BJ (cell line): ENCODE data around the gene POU4F1. TPM values are rescaled to one million over a fixed set of nuclear protein-coding genes. Genes with fewer than 3 reads are reported as not detected.

ENCODE experiments used
- CTCF ChIA-PET: fragments of 350-600 bp; formaldehyde crosslinking; extraction: SDS; loops from one replicate; lab custom pipeline; 2021; ENCODE audit warnings: antibody characterized with exemption, inconsistent platforms; lab: Yijun Ruan, JAX
- POLR2A ChIA-PET: fragments of 300-600 bp; sonication (Branson Sonifier 250); formaldehyde crosslinking; extraction: SDS; loops from one replicate; lab custom pipeline; 2021; ENCODE audit warnings: antibody characterized with exemption; lab: Charles Lee
- DNase-seq: peaks from one replicate; pipeline ENCODE4 v3.0.0-alpha.2; 2011; ENCODE audit warnings: low read depth
- H3K27me3 ChIP-seq: 2 replicates; pipeline ENCODE4 v1.6.0; 2011; ENCODE audit warnings: low read length; ENCODE audit not compliant: control insufficient read depth, insufficient read depth
- H3K36me3 ChIP-seq: 2 replicates; pipeline ENCODE4 v1.5.1; 2011; ENCODE audit warnings: low read length; ENCODE audit not compliant: control insufficient read depth, insufficient read depth
- H3K4me3 ChIP-seq: 2 replicates; pipeline ENCODE4 v1.5.1; 2011; ENCODE audit warnings: low read depth, mild to moderate bottlenecking, control low read depth, low read length
- CTCF ChIP-seq: IDR thresholded peaks from 2 replicates; pipeline ENCODE4 v1.5.1; 2011; ENCODE audit warnings: low read depth, mild to moderate bottlenecking, control low read depth, inconsistent platforms, low read length, moderate library complexity; ENCODE audit not compliant: insufficient read depth
- polyA plus RNA-seq: library from polyadenylated mRNA; depleted of rRNA; stranded (reverse); fragments of >200 nt; gene quantifications from 2 replicates; pipeline ENCODE4 v1.2.3, GENCODE V29; 2011

POU4F1 gene
- polyA plus RNA-seq, 1 experiment = not detected

DNA sequence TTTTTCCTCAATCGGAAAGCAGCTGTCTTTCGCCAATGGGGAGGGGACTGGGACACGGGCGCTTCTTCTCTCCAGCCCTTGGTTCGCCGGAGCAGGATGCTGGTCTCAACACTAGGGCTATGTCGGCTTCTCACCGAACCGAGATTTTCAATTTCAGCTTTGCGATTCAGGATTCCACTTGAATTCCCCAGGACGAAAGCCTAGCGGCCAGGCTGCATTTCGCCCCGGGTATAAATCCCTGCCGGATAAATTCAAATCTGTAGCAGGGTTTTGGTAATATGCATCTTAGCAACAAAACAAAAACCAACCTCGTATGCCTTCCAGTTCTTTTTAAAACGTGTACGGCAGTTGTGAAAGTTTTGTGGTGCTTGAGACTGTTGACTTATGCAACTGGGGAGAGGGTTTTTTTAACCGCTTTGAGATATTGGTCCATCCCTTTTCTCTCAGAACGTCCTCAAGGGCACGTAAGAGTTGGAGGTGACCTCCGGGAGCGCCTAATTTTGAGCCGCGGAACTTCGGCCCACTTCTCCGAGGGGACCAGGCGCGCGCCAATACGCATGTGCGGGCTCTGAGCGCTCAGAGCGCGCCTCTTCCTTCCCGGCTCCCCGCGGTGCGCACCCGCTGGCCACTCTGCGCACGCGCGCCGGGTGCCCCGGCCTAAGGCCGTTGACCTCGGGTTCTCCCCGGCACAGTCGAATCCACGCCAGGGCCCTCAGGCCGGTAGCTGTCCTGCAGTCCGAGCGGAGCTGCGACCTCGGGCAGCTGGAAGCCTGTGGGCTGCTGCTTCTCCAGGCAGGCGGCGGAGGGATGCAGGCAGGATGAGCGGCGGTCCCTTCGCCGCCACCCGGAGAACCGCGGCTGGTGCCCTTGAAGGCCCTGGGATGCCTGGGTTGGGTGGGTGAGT lies 7.6 kb downstream of the POU4F1 start:
- DNase-seq = no peak
- H3K36me3 ChIP-seq = no peaks in the 10 kb centered on the region
- peaks cover 62% of the 10 kb centered on the region for H3K27me3 ChIP-seq
- ChIA-PET POLR2A (no interaction called here), CTCF (interaction anchor here (0.6 kb wide), 1 partner anchor 420 kb away, joined by 3 read pairs; no protein-coding TSS in a partner anchor)
- H3K4me3 ChIP-seq = no peak overlapping the region
- no peak for TF ChIP-seq CTCF

DNA sequence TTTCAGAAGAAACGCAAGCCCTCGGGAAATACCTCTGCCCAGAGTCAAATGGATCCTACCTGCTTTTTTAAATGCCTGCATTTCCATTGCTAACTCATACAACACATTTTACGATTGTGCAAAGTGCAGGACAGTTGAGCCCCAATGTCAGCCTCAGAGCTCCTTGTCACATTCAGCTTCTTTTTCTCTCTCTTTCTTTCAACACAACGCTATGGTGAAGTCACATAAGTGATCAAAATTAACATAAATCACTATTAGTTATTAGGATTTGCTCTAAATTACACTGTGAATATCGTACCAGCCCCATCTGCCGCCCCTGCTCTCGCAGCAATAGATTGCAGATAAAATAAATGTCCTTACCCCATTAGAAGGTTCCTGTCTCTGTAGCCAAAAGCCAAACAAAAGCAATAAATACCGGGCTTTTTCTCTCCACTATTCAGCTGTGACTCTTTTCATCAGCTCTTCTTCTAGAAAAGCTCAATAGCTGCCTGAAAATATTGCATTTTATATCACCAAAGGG lies 8.8 kb downstream of the POU4F1 start:
- DNase-seq = no peak
- H3K27me3 ChIP-seq = peaks cover 55% of the 10 kb centered on the region
- no peak for TF ChIP-seq CTCF
- H3K4me3 ChIP-seq = no peak overlapping the region
- no peaks in the 10 kb centered on the region for H3K36me3 ChIP-seq
- CTCF ChIA-PET = interaction anchor here (0.8 kb wide), 1 partner anchor 384 kb away, joined by 3 read pairs; no protein-coding TSS in a partner anchor
- POLR2A ChIA-PET = interaction anchor here (0.6 kb wide), 1 partner anchor 184 kb away, joined by 4 read pairs; no protein-coding TSS in a partner anchor

DNA sequence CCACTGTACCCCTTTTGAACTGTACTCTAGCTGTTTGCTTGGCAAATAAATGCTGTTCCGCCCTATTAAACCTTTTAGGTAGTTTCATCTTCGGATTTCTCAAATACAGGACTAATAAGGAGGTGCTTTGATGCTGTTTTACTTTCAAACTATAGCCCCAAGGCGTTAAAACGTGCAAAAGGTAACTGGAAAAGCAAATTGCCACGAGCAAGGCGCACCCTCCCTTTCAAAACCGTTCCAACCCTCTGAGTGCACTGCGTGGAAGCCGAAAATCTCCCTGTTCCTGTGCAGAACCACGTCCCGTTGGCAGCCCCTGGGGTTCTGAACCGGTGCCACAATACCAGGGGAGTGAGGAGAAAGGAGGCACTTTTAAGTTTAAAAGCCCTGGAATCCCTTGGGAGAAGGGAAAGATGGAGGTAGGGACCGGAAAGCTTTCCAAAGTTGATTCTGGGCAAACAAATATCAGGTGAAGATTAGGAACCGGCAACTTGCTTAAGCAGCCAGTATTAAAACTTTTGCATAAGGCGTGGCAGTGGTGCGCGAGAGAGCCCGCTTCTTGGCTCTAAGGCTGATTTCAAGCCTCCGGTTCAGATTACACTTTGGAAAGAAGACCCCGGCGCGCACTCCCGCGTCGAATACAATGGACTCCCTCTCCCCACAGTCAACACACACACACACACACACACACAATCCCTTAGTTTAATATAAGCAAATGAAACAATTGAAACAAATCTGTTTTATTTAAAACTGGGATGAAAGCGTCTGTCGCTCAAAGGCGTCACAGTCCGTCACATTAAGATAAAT lies 9.5 kb downstream of the POU4F1 start:
- DNase-seq = no peak
- no peak for TF ChIP-seq CTCF
- ChIA-PET POLR2A (no interaction called here), CTCF (interaction anchor here (0.8 kb wide), 1 partner anchor 384 kb away, joined by 3 read pairs; no protein-coding TSS in a partner anchor)
- Histone ChIP-seq H3K27me3 (peaks cover 52% of the 10 kb centered on the region), H3K4me3 (no peak overlapping the region), H3K36me3 (no peaks in the 10 kb centered on the region)

- DNase-seq = no peak
- H3K36me3 ChIP-seq = no peaks in the 10 kb centered on the region
- no peak overlapping the region for H3K4me3 ChIP-seq
- no peak for TF ChIP-seq CTCF
- CTCF ChIA-PET = no interaction called here
- POLR2A ChIA-PET = no interaction called here
- H3K27me3 ChIP-seq = peaks cover 47% of the 10 kb centered on the region
Measured at GRCh38 chr13:78593129-78593528, 10.2 kb downstream of the POU4F1 start.
